ENCODE results near the gene TNFRSF12A. TPM values are rescaled to one million over a fixed set of nuclear protein-coding genes. Genes with fewer than 3 reads are reported as not detected.
A peak's percentile ranks its signal among the peaks of the same experiment; 100 is the strongest.

Gene TNFRSF12A
- polyA plus RNA-seq, 6 donors from 2014 or later = not detected

- Mint-ChIP-seq H3K36me3 (no peaks in the 10 kb centered on the region), H3K27ac (peak within 1 kb of the TSS in 5 of 6 donors; percentile 21 to 70 (median 39)), H3K4me3 (peak within 1 kb of the TSS; percentile 78 to 93 (median 84)), H3K9me3 (no peaks in the 10 kb centered on the region), H3K27me3 (peaks cover 0 to 4% (median 0%) of the 10 kb centered on the region in 3 donors), H3K4me1 (peaks cover 13 to 29% (median 23%) of the 10 kb centered on the region in 3 donors)
- peak; percentile 96 for DNase-seq
- ATAC-seq (ENCODE audit: low read depth in 2 of 2) = peak; percentile 83 to 89
Observed at GRCh38 chr16:2980227-2981176, 39.7 kb upstream of the TNFRSF12A start, which contains the start of gene PKMYT1. Gene PKMYT1 (minus strand): TSS chr16:2980446. CDS start chr16:2979657, 789 bp downstream.

- H3K9me3 Mint-ChIP-seq = no peaks in the 10 kb centered on the region
- peaks cover 0 to 4% (median under 1%) of the 10 kb centered on the region in 3 donors for H3K27me3 Mint-ChIP-seq
- ATAC-seq (ENCODE audit: low read depth in 2 of 2) (no peak), DNase-seq (no peak)
- peak overlapping the region; percentile 78 to 93 (median 84) for H3K4me3 Mint-ChIP-seq
- peaks cover 13 to 29% (median 23%) of the 10 kb centered on the region in 3 donors for H3K4me1 Mint-ChIP-seq
- H3K36me3 Mint-ChIP-seq = no peaks in the 10 kb centered on the region
- peak overlapping the region in 5 of 6 donors; percentile 21 to 91 (median 52) for H3K27ac Mint-ChIP-seq
Observed at GRCh38 chr16:2981177-2981898, 38.8 kb upstream of the TNFRSF12A start.

- H3K9me3 Mint-ChIP-seq = no peaks in the 10 kb centered on the region
- ATAC-seq (ENCODE audit: low read depth in 2 of 2) (no peak), DNase-seq (no peak)
- H3K4me1 Mint-ChIP-seq = peaks cover 13 to 29% (median 23%) of the 10 kb centered on the region in 3 donors
- H3K36me3 Mint-ChIP-seq = no peaks in the 10 kb centered on the region
- peak overlapping the region in 4 of 6 donors; percentile 49 to 91 (median 54) for H3K27ac Mint-ChIP-seq
- peak overlapping the region; percentile 36 to 93 (median 80) for H3K4me3 Mint-ChIP-seq
- H3K27me3 Mint-ChIP-seq = peaks cover 0 to 6% (median 3%) of the 10 kb centered on the region in 3 donors
Observed at GRCh38 chr16:2981899-2982250, 38.3 kb upstream of the TNFRSF12A start.

GRCh38 chr16:2982402-2982801 lies 37.8 kb upstream of the TNFRSF12A start:
- Mint-ChIP-seq H3K4me3 (peak overlapping the region in 7 of 8 donors; percentile 36 to 93 (median 79)), H3K27ac (peak overlapping the region in 1 of 6 donors; percentile 82)

GRCh38 chr16:2983706-2984136 lies 36.4 kb upstream of the TNFRSF12A start:
- Mint-ChIP-seq H3K36me3 (no peaks in the 10 kb centered on the region), H3K4me3 (peak overlapping the region; percentile 47 to 78 (median 54)), H3K9me3 (no peaks in the 10 kb centered on the region), H3K27me3 (peaks cover 0 to 18% (median 5%) of the 10 kb centered on the region in 3 donors), H3K27ac (peak overlapping the region in 1 of 6 donors; percentile 77), H3K4me1 (peaks cover 13 to 29% (median 23%) of the 10 kb centered on the region in 3 donors)
- peak; percentile 43 to 45 for ATAC-seq (ENCODE audit: low read depth in 2 of 2)
- peak; percentile 49 for DNase-seq

More at GRCh38 chr16:2982402-2982801, 37.8 kb upstream of the TNFRSF12A start:
- peaks cover 0 to 8% (median 0%) of the 10 kb centered on the region in 3 donors for H3K27me3 Mint-ChIP-seq
- peaks cover 13 to 29% (median 23%) of the 10 kb centered on the region in 3 donors for H3K4me1 Mint-ChIP-seq
- ATAC-seq (ENCODE audit: low read depth in 2 of 2) = no peak
- H3K36me3 Mint-ChIP-seq = no peaks in the 10 kb centered on the region
- DNase-seq = no peak
- no peaks in the 10 kb centered on the region for H3K9me3 Mint-ChIP-seq

GRCh38 chr16:2985462-2985861 lies 34.7 kb upstream of the TNFRSF12A start:
- no peak for ATAC-seq (ENCODE audit: low read depth in 2 of 2)
- H3K27me3 Mint-ChIP-seq = peaks cover 0 to 35% (median 22%) of the 10 kb centered on the region in 3 donors
- peak overlapping the region in 1 of 8 donors; percentile 5 for H3K4me3 Mint-ChIP-seq
- H3K4me1 Mint-ChIP-seq = peaks cover 10 to 26% (median 23%) of the 10 kb centered on the region in 3 donors
- H3K36me3 Mint-ChIP-seq = no peaks in the 10 kb centered on the region
- no peaks in the 10 kb centered on the region for H3K9me3 Mint-ChIP-seq
- H3K27ac Mint-ChIP-seq = no peak overlapping the region
- DNase-seq = no peak

GRCh38 chr16:2985893-2986355 lies 34.2 kb upstream of the TNFRSF12A start:
- peaks cover 0 to 40% (median 26%) of the 10 kb centered on the region in 3 donors for H3K27me3 Mint-ChIP-seq
- H3K9me3 Mint-ChIP-seq = no peaks in the 10 kb centered on the region
- H3K36me3 Mint-ChIP-seq = no peaks in the 10 kb centered on the region
- H3K4me1 Mint-ChIP-seq = peaks cover 10 to 23% (median 23%) of the 10 kb centered on the region in 3 donors
- H3K27ac Mint-ChIP-seq = no peak overlapping the region
- ATAC-seq (ENCODE audit: low read depth in 2 of 2) (no peak), DNase-seq (no peak)
- H3K4me3 Mint-ChIP-seq = no peak overlapping the region

GRCh38 chr16:2986623-2987188 lies 33.5 kb upstream of the TNFRSF12A start:
- ATAC-seq (ENCODE audit: low read depth in 2 of 2) = no peak
- Mint-ChIP-seq H3K4me3 (no peak overlapping the region), H3K36me3 (no peaks in the 10 kb centered on the region), H3K9me3 (no peaks in the 10 kb centered on the region), H3K27ac (peak overlapping the region in 1 of 6 donors; percentile 76), H3K4me1 (peaks cover 7 to 20% (median 16%) of the 10 kb centered on the region in 3 donors), H3K27me3 (peaks cover 0 to 41% (median 27%) of the 10 kb centered on the region in 3 donors)
- no peak for DNase-seq

GRCh38 chr16:2987286-2987685 lies 32.9 kb upstream of the TNFRSF12A start:
- DNase-seq (no peak), ATAC-seq (ENCODE audit: low read depth in 2 of 2) (no peak)
- Mint-ChIP-seq H3K36me3 (no peaks in the 10 kb centered on the region), H3K4me1 (peaks cover 4 to 14% (median 10%) of the 10 kb centered on the region in 3 donors), H3K9me3 (no peaks in the 10 kb centered on the region), H3K4me3 (no peak overlapping the region), H3K27ac (no peak overlapping the region), H3K27me3 (peaks cover 0 to 46% (median 33%) of the 10 kb centered on the region in 3 donors)

- no peak for ATAC-seq (ENCODE audit: low read depth in 2 of 2)
- peaks cover 0 to 46% (median 33%) of the 10 kb centered on the region in 3 donors for H3K27me3 Mint-ChIP-seq
- H3K4me1 Mint-ChIP-seq = peaks cover 0 to 9% (median 4%) of the 10 kb centered on the region in 3 donors
- DNase-seq = no peak
- H3K4me3 Mint-ChIP-seq = no peak overlapping the region
- H3K27ac Mint-ChIP-seq = no peak overlapping the region
- H3K36me3 Mint-ChIP-seq = no peaks in the 10 kb centered on the region
- no peaks in the 10 kb centered on the region for H3K9me3 Mint-ChIP-seq
Observed at GRCh38 chr16:2987833-2988232, 32.3 kb upstream of the TNFRSF12A start.

GRCh38 chr16:2988590-2989099 lies 31.5 kb upstream of the TNFRSF12A start:
- H3K4me1 Mint-ChIP-seq = peaks cover 0 to 4% (median 0%) of the 10 kb centered on the region in 3 donors
- no peaks in the 10 kb centered on the region for H3K9me3 Mint-ChIP-seq
- no peaks in the 10 kb centered on the region for H3K36me3 Mint-ChIP-seq
- H3K27ac Mint-ChIP-seq = no peak overlapping the region
- H3K27me3 Mint-ChIP-seq = peaks cover 0 to 46% (median 33%) of the 10 kb centered on the region in 3 donors
- DNase-seq (no peak), ATAC-seq (ENCODE audit: low read depth in 2 of 2) (no peak)
- no peak overlapping the region for H3K4me3 Mint-ChIP-seq

- H3K27ac Mint-ChIP-seq = no peak overlapping the region
- no peak overlapping the region for H3K4me3 Mint-ChIP-seq
- H3K9me3 Mint-ChIP-seq = no peaks in the 10 kb centered on the region
Observed at GRCh38 chr16:2990891-2991290, 29.3 kb upstream of the TNFRSF12A start.

More at GRCh38 chr16:2990891-2991290, 29.3 kb upstream of the TNFRSF12A start:
- ATAC-seq (ENCODE audit: low read depth in 2 of 2) (no peak), DNase-seq (no peak)
- Mint-ChIP-seq H3K4me1 (no peaks in the 10 kb centered on the region), H3K27me3 (peaks cover 0 to 46% (median 33%) of the 10 kb centered on the region in 3 donors), H3K36me3 (no peaks in the 10 kb centered on the region)

Data from naive B cell (primary cell).